ENCODE data around the gene DYNLT4. TPM values are rescaled to one million over a fixed set of nuclear protein-coding genes. Genes with fewer than 3 reads are reported as not detected.
A peak's percentile ranks its signal among the peaks of the same experiment; 100 is the strongest.

DYNLT4 gene
- total and polyA plus RNA-seq, 2 of the 13 experiments (the other 11 are each of a cell fraction or from before 2014, with no cell fraction given), result 0.77 TPM; not detected in 1

- TF ChIP-seq, protein P1, sequence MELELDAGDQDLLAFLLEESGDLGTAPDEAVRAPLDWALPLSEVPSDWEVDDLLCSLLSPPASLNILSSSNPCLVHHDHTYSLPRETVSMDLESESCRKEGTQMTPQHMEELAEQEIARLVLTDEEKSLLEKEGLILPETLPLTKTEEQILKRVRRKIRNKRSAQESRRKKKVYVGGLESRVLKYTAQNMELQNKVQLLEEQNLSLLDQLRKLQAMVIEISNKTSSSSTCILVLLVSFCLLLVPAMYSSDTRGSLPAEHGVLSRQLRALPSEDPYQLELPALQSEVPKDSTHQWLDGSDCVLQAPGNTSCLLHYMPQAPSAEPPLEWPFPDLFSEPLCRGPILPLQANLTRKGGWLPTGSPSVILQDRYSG (CRISPR knock-in tag; IDR thresholded peaks at IDR 0.05), result peak; percentile 46; the same call in 1 of the 2 replicates
- TF ChIP-seq MTF1 (CRISPR knock-in tag; IDR thresholded peaks at IDR 0.05) (no peak), ZNF777 (CRISPR knock-in tag; IDR thresholded peaks at IDR 0.05) (0 out of 2 replicates have a peak, but pooled peaks have one; percentile 33), ZNF20 (CRISPR knock-in tag; IDR thresholded peaks at IDR 0.05) (no peak), ESRRA (CRISPR knock-in tag; IDR thresholded peaks at IDR 0.05; ENCODE audit: low read depth) (no peak; the same call in 1 of the 2 replicates), ZFY (CRISPR knock-in tag; IDR thresholded peaks at IDR 0.05) (peak; percentile 91), ZNF326 (CRISPR knock-in tag; IDR thresholded peaks at IDR 0.05; ENCODE audit: borderline replicate concordance) (no peak), ZNF253 (CRISPR knock-in tag; IDR thresholded peaks at IDR 0.05; ENCODE audit: borderline replicate concordance) (0 out of 2 replicates have a peak, but pooled peaks have one; percentile 82), HCFC1 (IDR thresholded peaks at IDR 0.05; ENCODE audit: low read depth, low read length) (no peak), CREB1 (IDR thresholded peaks at IDR 0.05) (no peak), CREB1 (CRISPR knock-in tag; IDR thresholded peaks at IDR 0.05) (no peak), ZNF432 (CRISPR knock-in tag; IDR thresholded peaks at IDR 0.05; ENCODE audit: borderline replicate concordance) (no peak), ZMYM3 (CRISPR knock-in tag; IDR thresholded peaks at IDR 0.05) (peak; percentile 24; the same call in 1 of the 2 replicates), ZNF33A (CRISPR knock-in tag; IDR thresholded peaks at IDR 0.05; ENCODE audit: borderline replicate concordance) (no peak), WIZ (CRISPR knock-in tag; IDR thresholded peaks at IDR 0.05) (0 out of 2 replicates have a peak, but pooled peaks have one; percentile 35), SNAPC5 (CRISPR knock-in tag; IDR thresholded peaks at IDR 0.05; ENCODE audit: borderline replicate concordance) (0 out of 2 replicates have a peak, but pooled peaks have one; percentile 61)
- TF ChIP-seq, protein P2, sequence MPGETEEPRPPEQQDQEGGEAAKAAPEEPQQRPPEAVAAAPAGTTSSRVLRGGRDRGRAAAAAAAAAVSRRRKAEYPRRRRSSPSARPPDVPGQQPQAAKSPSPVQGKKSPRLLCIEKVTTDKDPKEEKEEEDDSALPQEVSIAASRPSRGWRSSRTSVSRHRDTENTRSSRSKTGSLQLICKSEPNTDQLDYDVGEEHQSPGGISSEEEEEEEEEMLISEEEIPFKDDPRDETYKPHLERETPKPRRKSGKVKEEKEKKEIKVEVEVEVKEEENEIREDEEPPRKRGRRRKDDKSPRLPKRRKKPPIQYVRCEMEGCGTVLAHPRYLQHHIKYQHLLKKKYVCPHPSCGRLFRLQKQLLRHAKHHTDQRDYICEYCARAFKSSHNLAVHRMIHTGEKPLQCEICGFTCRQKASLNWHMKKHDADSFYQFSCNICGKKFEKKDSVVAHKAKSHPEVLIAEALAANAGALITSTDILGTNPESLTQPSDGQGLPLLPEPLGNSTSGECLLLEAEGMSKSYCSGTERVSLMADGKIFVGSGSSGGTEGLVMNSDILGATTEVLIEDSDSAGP (CRISPR knock-in tag; IDR thresholded peaks at IDR 0.05; ENCODE audit: borderline replicate concordance), result peak; percentile 70
- TF ChIP-seq, protein P3, sequence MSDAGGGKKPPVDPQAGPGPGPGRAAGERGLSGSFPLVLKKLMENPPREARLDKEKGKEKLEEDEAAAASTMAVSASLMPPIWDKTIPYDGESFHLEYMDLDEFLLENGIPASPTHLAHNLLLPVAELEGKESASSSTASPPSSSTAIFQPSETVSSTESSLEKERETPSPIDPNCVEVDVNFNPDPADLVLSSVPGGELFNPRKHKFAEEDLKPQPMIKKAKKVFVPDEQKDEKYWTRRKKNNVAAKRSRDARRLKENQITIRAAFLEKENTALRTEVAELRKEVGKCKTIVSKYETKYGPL (CRISPR knock-in tag; IDR thresholded peaks at IDR 0.05), result no peak
These were observed 22.8 kb downstream of the DYNLT4 start (continued) for GRCh38 chr1:44784094-44785028.
